Measurements from ENCODE around the gene DISC1. TPM values are rescaled to one million over a fixed set of nuclear protein-coding genes. Genes with fewer than 3 reads are reported as not detected.
"Not testable (repeated sequence)": the region's sequence is repeated elsewhere in the genome, so short reads cannot be mapped to it uniquely, and the experiment has no call there.

Gene DISC1
- total and polyA plus RNA-seq, 2 of the 13 experiments (the other 11 are each of a cell fraction or from before 2014, with no cell fraction given): 4.2 to 4.6 TPM

- TF ChIP-seq CREM (IDR thresholded peaks at IDR 0.05) (no peak), CREM (CRISPR knock-in tag; IDR thresholded peaks at IDR 0.05) (no peak), ZNF543 (CRISPR knock-in tag; IDR thresholded peaks at IDR 0.05) (no peak), HES4 (CRISPR knock-in tag; IDR thresholded peaks at IDR 0.05; ENCODE audit: borderline replicate concordance) (no peak), ZFP37 (CRISPR knock-in tag; IDR thresholded peaks at IDR 0.05; ENCODE audit: borderline replicate concordance) (no peak), RNF2 (conservative IDR thresholded peaks at IDR 0.05; ENCODE audit: low read depth) (no peak), KDM4B (CRISPR knock-in tag; IDR thresholded peaks at IDR 0.05) (no peak), FOXC1 (CRISPR knock-in tag; IDR thresholded peaks at IDR 0.05; ENCODE audit: borderline replicate concordance) (no peak), JARID2 (CRISPR knock-in tag; IDR thresholded peaks at IDR 0.05; ENCODE audit: insufficient replicate concordance) (no peak), ZNF414 (CRISPR knock-in tag; IDR thresholded peaks at IDR 0.05) (no peak), CHD4 (IDR thresholded peaks at IDR 0.05; ENCODE audit: borderline replicate concordance, low read length) (no peak), ESRRA (CRISPR knock-in tag; IDR thresholded peaks at IDR 0.05; ENCODE audit: low read depth) (no peak)
Observed at GRCh38 chr1:231943084-231943483, 316.5 kb downstream of the DISC1 start (continued).

GRCh38 chr1:231948102-231948501 lies 321.5 kb downstream of the DISC1 start:
- 89% methylated on average over 5 of the region's 5 CpGs for WGBS (ENCODE audit: low lambda C conversion rate)
- H3K4me3 ChIP-seq (replicated peaks in 1 of 3; ENCODE audit: insufficient read depth in 1 of 3, low read depth in 2 of 3, low read length in 3 of 3); H3K9me3 ChIP-seq (ENCODE audit: low read length); ATAC-seq; H2AFZ ChIP-seq (ENCODE audit: low read length); H3K79me2 ChIP-seq (ENCODE audit: insufficient read depth, low read length); H3K4me1 ChIP-seq (ENCODE audit: insufficient read depth, low read length); H3K9ac ChIP-seq (ENCODE audit: insufficient read depth, low read depth, low read length); in situ Hi-C loops (cut with HindIII; ENCODE audit: extremely low pct_ligation_motif_present, low pct_unique_long_range_greater_than_20kb); H3K27ac ChIP-seq (ENCODE audit: extremely low read length, insufficient read depth, low read length); FAIRE-seq; H3K4me2 ChIP-seq (ENCODE audit: low read depth, low read length); BruUV-seq (replicated peaks); H3K27me3 ChIP-seq (ENCODE audit: control insufficient read depth in 1 of 2, insufficient read depth in 2 of 2, low read length in 2 of 2); POLR2A ChIA-PET; CTCF ChIA-PET (ENCODE audit: low intra/inter-chr PET ratio, low total read pairs); H4K20me1 ChIP-seq (ENCODE audit: insufficient read depth, low read length); DNase-seq (ENCODE audit: low spot score); H3K36me3 ChIP-seq (replicated peaks in 1 of 2; ENCODE audit: control insufficient read depth in 1 of 2, insufficient read depth in 2 of 2, low read length in 2 of 2): not testable (repeated sequence)
- intact Hi-C loops (cut with micrococcal nuclease; ENCODE audit: unreplicated experiment): loop anchor here (2.0 kb wide), 1 partner anchor 69 kb away; no protein-coding TSS in a partner anchor
